ENCODE measurements around the gene CDC42EP5.

DNA sequence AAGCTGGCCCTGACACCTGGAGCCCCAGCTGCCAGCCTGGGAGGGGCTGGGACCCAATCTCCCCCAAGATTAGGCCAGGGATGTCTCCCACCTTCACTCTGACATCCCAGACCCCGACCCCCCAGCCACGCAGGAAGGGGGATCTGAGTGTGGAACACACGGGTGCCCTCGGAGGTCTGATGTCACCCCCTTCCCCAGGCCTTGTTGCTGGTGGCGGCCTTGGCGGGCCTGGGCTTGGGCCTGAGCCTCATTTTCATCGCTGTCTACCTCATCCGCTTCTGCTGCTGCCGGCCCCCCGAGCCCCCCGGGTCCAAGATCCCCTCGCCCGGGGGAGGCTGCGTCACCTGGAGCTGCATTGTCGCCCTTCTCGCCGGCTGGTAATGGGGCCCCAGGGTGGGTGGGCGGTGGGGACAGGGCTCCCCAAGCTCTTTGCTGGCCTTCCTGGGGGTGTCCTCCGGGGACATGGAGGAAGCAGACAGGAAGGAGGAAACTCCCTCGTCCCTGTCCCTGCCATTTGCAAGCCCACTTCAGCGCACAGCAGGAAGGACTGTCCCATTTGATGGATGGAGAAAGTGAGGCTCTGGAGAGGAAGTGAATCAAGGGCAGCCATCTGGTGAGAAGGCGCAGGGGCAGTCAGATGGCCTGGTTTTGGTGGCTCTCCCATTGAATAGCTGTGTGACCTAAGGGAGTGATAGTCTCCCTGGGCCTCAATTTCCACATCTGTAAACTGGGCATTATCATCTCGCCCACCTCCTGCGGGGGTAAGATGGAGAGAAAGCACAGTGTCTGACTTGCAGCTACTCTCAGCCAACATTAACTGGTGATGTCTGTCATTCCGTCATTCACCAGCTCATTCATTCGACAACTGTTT is 53.9 kb downstream of the CDC42EP5 start:
- TF ChIP-seq, protein P1, sequence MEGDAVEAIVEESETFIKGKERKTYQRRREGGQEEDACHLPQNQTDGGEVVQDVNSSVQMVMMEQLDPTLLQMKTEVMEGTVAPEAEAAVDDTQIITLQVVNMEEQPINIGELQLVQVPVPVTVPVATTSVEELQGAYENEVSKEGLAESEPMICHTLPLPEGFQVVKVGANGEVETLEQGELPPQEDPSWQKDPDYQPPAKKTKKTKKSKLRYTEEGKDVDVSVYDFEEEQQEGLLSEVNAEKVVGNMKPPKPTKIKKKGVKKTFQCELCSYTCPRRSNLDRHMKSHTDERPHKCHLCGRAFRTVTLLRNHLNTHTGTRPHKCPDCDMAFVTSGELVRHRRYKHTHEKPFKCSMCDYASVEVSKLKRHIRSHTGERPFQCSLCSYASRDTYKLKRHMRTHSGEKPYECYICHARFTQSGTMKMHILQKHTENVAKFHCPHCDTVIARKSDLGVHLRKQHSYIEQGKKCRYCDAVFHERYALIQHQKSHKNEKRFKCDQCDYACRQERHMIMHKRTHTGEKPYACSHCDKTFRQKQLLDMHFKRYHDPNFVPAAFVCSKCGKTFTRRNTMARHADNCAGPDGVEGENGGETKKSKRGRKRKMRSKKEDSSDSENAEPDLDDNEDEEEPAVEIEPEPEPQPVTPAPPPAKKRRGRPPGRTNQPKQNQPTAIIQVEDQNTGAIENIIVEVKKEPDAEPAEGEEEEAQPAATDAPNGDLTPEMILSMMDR (IDR thresholded peaks at IDR 0.05) = no peak
- no peak for TF ChIP-seq EZH2 (IDR thresholded peaks at IDR 0.05; ENCODE audit: borderline replicate concordance, insufficient read depth, low read depth, low read length, poor library complexity, severe bottlenecking)

Measured in B cell (primary cell).